ENCODE data around the gene URGCP.
"Not testable (repeated sequence)": the region's sequence is repeated elsewhere in the genome, so short reads cannot be mapped to it uniquely, and the experiment has no call there.

GRCh38 chr7:43830917-43831316 is 75.5 kb downstream of the URGCP start:
- TF ChIP-seq EZH2 (IDR thresholded peaks at IDR 0.05); POLR2AphosphoS5 (IDR thresholded peaks at IDR 0.05; ENCODE audit: borderline replicate concordance, low read depth, low read length); FOXP2 (optimal IDR thresholded peaks at IDR 0.05; ENCODE audit: control extremely low read depth, extremely low read length, insufficient read depth): not testable (repeated sequence)

Measured in SK-N-MC (cell line).